ENCODE measurements around the gene KIF16B. TPM values are rescaled to one million over a fixed set of nuclear protein-coding genes. Genes with fewer than 3 reads are reported as not detected.

The KIF16B gene
- total and polyA plus RNA-seq, 4 experiments from 2014 or later: 3.2 to 12.0 (median 10.0) TPM

- H3K4me1 ChIP-seq (ENCODE audit: insufficient read depth, low read length): peaks cover 7% of the 10 kb centered on the region
- CTCF ChIA-PET (ENCODE audit: partially characterized antibody): interaction anchor here (1.5 kb wide), 1 partner anchor 104 kb away, joined by 4 read pairs; no protein-coding TSS in a partner anchor
- H3K9me3 ChIP-seq (ENCODE audit: control insufficient read depth in 1 of 2, low read length in 2 of 2): no peaks in the 10 kb centered on the region
- H3K27ac Mint-ChIP-seq: no peak overlapping the region
- no peak overlapping the region for H3K4me3 ChIP-seq (ENCODE audit: low read length in 2 of 2)
- peaks cover 0 to 2% (median 0%) of the 10 kb centered on the region in 8 donors for H3K9me3 Mint-ChIP-seq
- H3K27me3 Mint-ChIP-seq: peaks cover 5 to 6% of the 10 kb centered on the region in 2 donors
- peaks cover 3 to 7% (median 6%) of the 10 kb centered on the region in 4 donors for H3K4me1 Mint-ChIP-seq
- no peak overlapping the region for H3K4me3 Mint-ChIP-seq
- POLR2A ChIA-PET (ENCODE audit: partially characterized antibody): no interaction called here
- intact Hi-C loops (cut with micrococcal nuclease): no loop called here
- H3K36me3 ChIP-seq (ENCODE audit: insufficient read depth, low read length): no peaks in the 10 kb centered on the region
- H3K27me3 ChIP-seq (ENCODE audit: insufficient read depth, low read length): no peaks in the 10 kb centered on the region
- H3K36me3 Mint-ChIP-seq: no peaks in the 10 kb centered on the region
- DNase-seq: no peak
- no peak overlapping the region for H3K27ac ChIP-seq (ENCODE audit: low read depth, low read length)
These were observed 6.9 kb upstream of the KIF16B start for GRCh38 chr20:16580147-16580546.

- no peak overlapping the region for H3K27ac ChIP-seq (ENCODE audit: low read depth, low read length)
- no peaks in the 10 kb centered on the region for H3K27me3 Mint-ChIP-seq
- no peak overlapping the region for H3K27ac Mint-ChIP-seq
- H3K4me1 ChIP-seq (ENCODE audit: insufficient read depth, low read length): peaks cover 35% of the 10 kb centered on the region
- intact Hi-C loops (cut with micrococcal nuclease): loop anchor here (10.0 kb wide), 2 partner anchors 1389 to 1709 kb away; partner anchors contain the start of genes MGME1, SNX5 and ZNF133
- POLR2A ChIA-PET (ENCODE audit: partially characterized antibody): no interaction called here
- H3K27me3 ChIP-seq (ENCODE audit: insufficient read depth, low read length): no peaks in the 10 kb centered on the region
- no peaks in the 10 kb centered on the region for H3K36me3 ChIP-seq (ENCODE audit: insufficient read depth, low read length)
- H3K9me3 Mint-ChIP-seq: peaks cover 0 to 2% (median 0%) of the 10 kb centered on the region in 8 donors
- peaks cover 0 to 3% of the 10 kb centered on the region in 2 donors for H3K36me3 Mint-ChIP-seq
- no peak overlapping the region for H3K4me3 ChIP-seq (ENCODE audit: low read length in 2 of 2)
- H3K4me3 Mint-ChIP-seq: peak overlapping the region in 4 of 8 donors; percentile 21 to 93 (median 40)
- CTCF ChIA-PET (ENCODE audit: partially characterized antibody): no interaction called here
- no peak for DNase-seq
- H3K9me3 ChIP-seq (ENCODE audit: control insufficient read depth in 1 of 2, low read length in 2 of 2): no peaks in the 10 kb centered on the region
- H3K4me1 Mint-ChIP-seq: peaks cover 17 to 44% (median 33%) of the 10 kb centered on the region in 4 donors
These were observed 3.0 kb upstream of the KIF16B start for GRCh38 chr20:16576219-16576618.

- H3K9me3 Mint-ChIP-seq: peaks cover 0 to 2% (median 0%) of the 10 kb centered on the region in 8 donors
- POLR2A ChIA-PET (ENCODE audit: partially characterized antibody): interaction anchor here (1.0 kb wide), 1 partner anchor 155 kb away, joined by 8 read pairs; the partner anchor contains the start of gene SNRPB2
- peaks cover 21 to 51% (median 39%) of the 10 kb centered on the region in 4 donors for H3K4me1 Mint-ChIP-seq
These were observed 2.3 kb upstream of the KIF16B start for GRCh38 chr20:16575390-16576140.

GRCh38 chr20:16574656-16575355, 1.6 kb upstream of the KIF16B start:
- Histone ChIP-seq H3K9me3 (ENCODE audit: control insufficient read depth in 1 of 2, low read length in 2 of 2) (no peaks in the 10 kb centered on the region), H3K27me3 (ENCODE audit: insufficient read depth, low read length) (no peaks in the 10 kb centered on the region), H3K27ac (ENCODE audit: low read depth, low read length) (peak overlapping the region; percentile 40), H3K36me3 (ENCODE audit: insufficient read depth, low read length) (no peaks in the 10 kb centered on the region), H3K4me1 (ENCODE audit: insufficient read depth, low read length) (peaks cover 35% of the 10 kb centered on the region), H3K4me3 (ENCODE audit: low read length in 2 of 2) (peak overlapping the region; percentile 60 to 71)
- intact Hi-C loops (cut with micrococcal nuclease): loop anchor here (1.0 to 10.0 kb wide), 3 partner anchors 155 to 1710 kb away; partner anchors contain the start of genes MGME1, SNRPB2, SNX5 and ZNF133
- ChIA-PET CTCF (ENCODE audit: partially characterized antibody) (no interaction called here), POLR2A (ENCODE audit: partially characterized antibody) (interaction anchor here (1.0 to 1.9 kb wide), 2 partner anchors 154 to 155 kb away, joined by 4 to 8 read pairs; partner anchors contain the start of gene SNRPB2)
- Mint-ChIP-seq H3K27me3 (no peaks in the 10 kb centered on the region), H3K27ac (peak overlapping the region; percentile 69 to 92 (median 88)), H3K4me3 (peak overlapping the region; percentile 87 to 95 (median 93)), H3K36me3 (peaks cover 0 to 3% of the 10 kb centered on the region in 2 donors), H3K4me1 (peaks cover 21 to 58% (median 42%) of the 10 kb centered on the region in 4 donors), H3K9me3 (peaks cover 0 to 2% (median 0%) of the 10 kb centered on the region in 8 donors)
- DNase-seq: peak; percentile 63 to 80 (median 79)

More at GRCh38 chr20:16575390-16576140, 2.3 kb upstream of the KIF16B start:
- Histone ChIP-seq H3K4me3 (ENCODE audit: low read length in 2 of 2) (peak overlapping the region; percentile 60 to 71), H3K4me1 (ENCODE audit: insufficient read depth, low read length) (peaks cover 35% of the 10 kb centered on the region), H3K9me3 (ENCODE audit: control insufficient read depth in 1 of 2, low read length in 2 of 2) (no peaks in the 10 kb centered on the region), H3K36me3 (ENCODE audit: insufficient read depth, low read length) (no peaks in the 10 kb centered on the region), H3K27ac (ENCODE audit: low read depth, low read length) (peak overlapping the region; percentile 40), H3K27me3 (ENCODE audit: insufficient read depth, low read length) (no peaks in the 10 kb centered on the region)
- no peaks in the 10 kb centered on the region for H3K27me3 Mint-ChIP-seq
- intact Hi-C loops (cut with micrococcal nuclease): loop anchor here (1.0 to 10.0 kb wide), 3 partner anchors 155 to 1709 kb away; partner anchors contain the start of genes MGME1, SNRPB2, SNX5 and ZNF133
- DNase-seq: peak in 1 of 5 donors; percentile 4
- H3K27ac Mint-ChIP-seq: peak overlapping the region; percentile 69 to 92 (median 88)
- CTCF ChIA-PET (ENCODE audit: partially characterized antibody): no interaction called here
- H3K4me3 Mint-ChIP-seq: peak overlapping the region; percentile 87 to 95 (median 93)
- peaks cover 0 to 3% of the 10 kb centered on the region in 2 donors for H3K36me3 Mint-ChIP-seq

- Mint-ChIP-seq H3K27ac (peak overlapping the region in 1 of 7 donors; percentile 17), H3K4me3 (peak overlapping the region in 1 of 8 donors; percentile 1), H3K9me3 (peaks cover 0 to 2% (median 0%) of the 10 kb centered on the region in 8 donors), H3K27me3 (no peaks in the 10 kb centered on the region), H3K36me3 (peaks cover 0 to 3% of the 10 kb centered on the region in 2 donors), H3K4me1 (peaks cover 22 to 60% (median 43%) of the 10 kb centered on the region in 4 donors)
- Histone ChIP-seq H3K27me3 (ENCODE audit: insufficient read depth, low read length) (no peaks in the 10 kb centered on the region), H3K4me1 (ENCODE audit: insufficient read depth, low read length) (peaks cover 35% of the 10 kb centered on the region), H3K4me3 (ENCODE audit: low read length in 2 of 2) (no peak overlapping the region), H3K9me3 (ENCODE audit: control insufficient read depth in 1 of 2, low read length in 2 of 2) (no peaks in the 10 kb centered on the region), H3K36me3 (ENCODE audit: insufficient read depth, low read length) (no peaks in the 10 kb centered on the region), H3K27ac (ENCODE audit: low read depth, low read length) (no peak overlapping the region)
- ChIA-PET POLR2A (ENCODE audit: partially characterized antibody) (no interaction called here), CTCF (ENCODE audit: partially characterized antibody) (no interaction called here)
- DNase-seq: no peak
- intact Hi-C loops (cut with micrococcal nuclease): loop anchor here (10.0 kb wide), 2 partner anchors 1393 to 1713 kb away; partner anchors contain the start of genes MGME1, SNX5 and ZNF133
These were observed 1.9 kb downstream of the KIF16B start for GRCh38 chr20:16571333-16571732.

- no peak overlapping the region for H3K27ac ChIP-seq (ENCODE audit: low read depth, low read length)
- Mint-ChIP-seq H3K27me3 (no peaks in the 10 kb centered on the region), H3K4me3 (no peak overlapping the region), H3K36me3 (peaks cover 2 to 9% of the 10 kb centered on the region in 2 donors), H3K4me1 (peaks cover 16 to 58% (median 36%) of the 10 kb centered on the region in 4 donors), H3K27ac (no peak overlapping the region), H3K9me3 (no peaks in the 10 kb centered on the region)
- H3K36me3 ChIP-seq (ENCODE audit: insufficient read depth, low read length): no peaks in the 10 kb centered on the region
- intact Hi-C loops (cut with micrococcal nuclease): loop anchor here (10.0 kb wide), 2 partner anchors 1395 to 1715 kb away; partner anchors contain the start of genes MGME1, SNX5 and ZNF133
- H3K9me3 ChIP-seq (ENCODE audit: control insufficient read depth in 1 of 2, low read length in 2 of 2): no peaks in the 10 kb centered on the region
- H3K4me1 ChIP-seq (ENCODE audit: insufficient read depth, low read length): peaks cover 25% of the 10 kb centered on the region
- DNase-seq: no peak
- ChIA-PET CTCF (ENCODE audit: partially characterized antibody) (no interaction called here), POLR2A (ENCODE audit: partially characterized antibody) (no interaction called here)
- H3K4me3 ChIP-seq (ENCODE audit: low read length in 2 of 2): no peak overlapping the region
- no peaks in the 10 kb centered on the region for H3K27me3 ChIP-seq (ENCODE audit: insufficient read depth, low read length)
These were observed 3.7 kb downstream of the KIF16B start for GRCh38 chr20:16569246-16570153.
